Uterus (tissue), 4 donors: ENCODE measurements around the gene SLC27A2. TPM values are rescaled to one million over a fixed set of nuclear protein-coding genes. Genes with fewer than 3 reads are reported as not detected.
"Not testable (repeated sequence)": the region's sequence is repeated elsewhere in the genome, so short reads cannot be mapped to it uniquely, and the experiment has no call there.

Experiments
- DNase-seq, 2 donors: peaks; one replicate each; pipeline ENCODE4 v3.0.0-alpha.2; 2019 to 2020
- H3K27ac ChIP-seq, 2 donors: fragments of 200-600 bp; sonication (generic); 1 replicate in 1 of 2; 2 replicates in 1 of 2; pipeline ENCODE4 v1.5.1; 2016 to 2018
- H3K27me3 ChIP-seq, 2 donors: fragments of 200-600 bp; sonication (generic); one replicate each; pipeline ENCODE4 v1.5.1; 2018 to 2019; ENCODE audit warnings: control low read depth in 1 of 2
- H3K36me3 ChIP-seq, 2 donors: fragments of 200-600 bp; sonication (generic); one replicate each; pipeline ENCODE4 v1.5.1; 2019; ENCODE audit warnings: control low read depth in 1 of 2
- H3K4me1 ChIP-seq, 2 donors: fragments of 200-600 bp; sonication (generic); one replicate each; pipeline ENCODE4 v1.5.1; 2018 to 2019; ENCODE audit warnings: control low read depth in 1 of 2
- H3K4me3 ChIP-seq, 2 donors: fragments of 200-600 bp; sonication (generic); 1 replicate in 1 of 2; 2 replicates in 1 of 2; pipeline ENCODE4 v1.5.1; 2018 to 2019; ENCODE audit warnings: mild to moderate bottlenecking in 1 of 2
- H3K9me3 ChIP-seq, 2 donors: fragments of 200-600 bp; sonication (generic); one replicate each; pipeline ENCODE4 v1.5.1; 2019; ENCODE audit warnings: control low read depth in 1 of 2
- POLR2A ChIP-seq, 2 donors: fragments of 450-650 bp; IDR thresholded peaks; one replicate each; pipeline ENCODE4 v1.6.1; 2016; ENCODE audit warnings: antibody characterized with exemption in 2 of 2, mild to moderate bottlenecking in 1 of 2, moderate library complexity in 1 of 2
- intact Hi-C: fragments of 100-400 bp; cut with DNase I; formaldehyde crosslinking; loops from one replicate; pipeline ENCODE4 v1.15.1; 2023; ENCODE audit warnings: low total_unique reads
- total RNA-seq, 4 donors: library from RNA; depleted of rRNA in 3 of 4; stranded (reverse); fragments of >200 nt in 3 of 4; gene quantifications; one replicate each; pipeline versions ENCODE4 v1.1.0 to v1.2.4, GENCODE V29; 2014 to 2023
- TF ChIP-seq, protein P1 (sequence below), 4 experiments: fragments of 200-600 bp in 2 of 4; fragments of 450-650 bp in 2 of 4; sonication (generic) in 2 of 4; IDR thresholded peaks; one replicate each; pipeline ENCODE4 v1.5.1; 2016 to 2019; ENCODE audit warnings: antibody characterized with exemption in 4 of 4, mild to moderate bottlenecking in 2 of 4, moderate library complexity in 1 of 4
- donor health status: DM: yes; HTN: yes; CAD: no.

Gene SLC27A2
- 1 to 10 TPM in 1 of 4 donors, under 1 TPM in 1, not detected in 2; 0.27 to 1.7 TPM for total RNA-seq

DNA sequence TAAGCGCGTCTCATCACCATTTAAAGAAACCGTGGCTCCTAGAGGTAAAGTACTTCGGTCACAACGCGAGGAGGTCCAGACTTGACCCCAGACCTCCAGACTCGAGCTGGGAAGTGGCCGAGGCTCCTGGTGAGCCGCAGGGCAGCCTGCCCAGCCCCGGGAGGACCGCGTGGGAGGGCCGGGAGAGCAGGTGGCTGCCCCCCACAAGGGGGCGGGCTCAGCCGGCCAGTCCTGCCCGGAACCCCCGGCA lies at the start of gene SLC27A2:
TSS of gene SLC27A2 (plus strand) at position 228 of the 250 bp plus-strand sequence. CDS start 232 bp downstream, outside the sequence.
- intact Hi-C loops, result no loop called here
- H3K36me3 ChIP-seq, result no peaks in the 10 kb centered on the region
- no peak for DNase-seq
- H3K27me3 ChIP-seq, result no peaks in the 10 kb centered on the region
- no peak within 1 kb of the TSS for H3K27ac ChIP-seq
- H3K4me3 ChIP-seq, result peak within 1 kb of the TSS in 1 of 2 donors; percentile 37
- TF ChIP-seq POLR2A (IDR thresholded peaks at IDR 0.05), result no peak
- TF ChIP-seq, protein P1, sequence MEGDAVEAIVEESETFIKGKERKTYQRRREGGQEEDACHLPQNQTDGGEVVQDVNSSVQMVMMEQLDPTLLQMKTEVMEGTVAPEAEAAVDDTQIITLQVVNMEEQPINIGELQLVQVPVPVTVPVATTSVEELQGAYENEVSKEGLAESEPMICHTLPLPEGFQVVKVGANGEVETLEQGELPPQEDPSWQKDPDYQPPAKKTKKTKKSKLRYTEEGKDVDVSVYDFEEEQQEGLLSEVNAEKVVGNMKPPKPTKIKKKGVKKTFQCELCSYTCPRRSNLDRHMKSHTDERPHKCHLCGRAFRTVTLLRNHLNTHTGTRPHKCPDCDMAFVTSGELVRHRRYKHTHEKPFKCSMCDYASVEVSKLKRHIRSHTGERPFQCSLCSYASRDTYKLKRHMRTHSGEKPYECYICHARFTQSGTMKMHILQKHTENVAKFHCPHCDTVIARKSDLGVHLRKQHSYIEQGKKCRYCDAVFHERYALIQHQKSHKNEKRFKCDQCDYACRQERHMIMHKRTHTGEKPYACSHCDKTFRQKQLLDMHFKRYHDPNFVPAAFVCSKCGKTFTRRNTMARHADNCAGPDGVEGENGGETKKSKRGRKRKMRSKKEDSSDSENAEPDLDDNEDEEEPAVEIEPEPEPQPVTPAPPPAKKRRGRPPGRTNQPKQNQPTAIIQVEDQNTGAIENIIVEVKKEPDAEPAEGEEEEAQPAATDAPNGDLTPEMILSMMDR (IDR thresholded peaks at IDR 0.05), result peak in 1 of 4 experiments; percentile 7
- H3K4me1 ChIP-seq, result no peaks in the 10 kb centered on the region
- H3K9me3 ChIP-seq, result no peaks in the 10 kb centered on the region

DNA sequence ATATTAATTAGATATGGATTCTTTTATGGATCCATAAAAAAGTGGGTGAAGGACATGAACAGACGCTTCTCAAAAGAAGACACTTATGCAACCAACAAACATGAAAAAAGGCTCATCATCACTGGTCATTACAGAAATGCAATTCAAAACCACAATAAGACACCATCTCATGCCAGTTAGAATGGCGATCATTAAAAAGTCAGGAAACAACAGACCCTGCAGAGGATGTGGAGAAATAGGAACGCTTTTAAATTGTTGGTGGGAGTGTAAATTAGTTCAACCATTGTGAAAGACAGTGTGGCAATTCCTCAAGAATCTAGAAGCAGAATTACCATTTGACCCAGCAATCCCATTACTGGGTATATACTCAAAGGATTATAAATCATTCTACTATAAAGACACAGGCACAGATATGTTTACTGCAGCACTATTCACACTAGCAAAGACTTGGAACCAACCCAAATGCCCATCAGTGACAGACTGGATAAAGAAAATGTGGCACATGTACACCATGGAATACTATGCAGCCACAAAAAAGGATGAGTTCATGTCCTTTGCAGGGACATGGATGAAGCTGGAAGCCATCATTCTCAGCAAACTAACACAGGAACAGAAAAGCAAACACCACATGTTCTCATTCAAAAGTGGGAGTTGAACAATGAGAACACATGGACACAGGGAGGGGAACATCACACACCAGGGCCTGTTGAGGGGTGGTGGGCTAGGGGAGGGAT lies 49.6 kb upstream of the SLC27A2 start:
- DNase-seq, H3K4me3 ChIP-seq, intact Hi-C loops, H3K9me3 ChIP-seq, H3K27me3 ChIP-seq, H3K36me3 ChIP-seq, H3K27ac ChIP-seq, H3K4me1 ChIP-seq: not testable (repeated sequence)

DNA sequence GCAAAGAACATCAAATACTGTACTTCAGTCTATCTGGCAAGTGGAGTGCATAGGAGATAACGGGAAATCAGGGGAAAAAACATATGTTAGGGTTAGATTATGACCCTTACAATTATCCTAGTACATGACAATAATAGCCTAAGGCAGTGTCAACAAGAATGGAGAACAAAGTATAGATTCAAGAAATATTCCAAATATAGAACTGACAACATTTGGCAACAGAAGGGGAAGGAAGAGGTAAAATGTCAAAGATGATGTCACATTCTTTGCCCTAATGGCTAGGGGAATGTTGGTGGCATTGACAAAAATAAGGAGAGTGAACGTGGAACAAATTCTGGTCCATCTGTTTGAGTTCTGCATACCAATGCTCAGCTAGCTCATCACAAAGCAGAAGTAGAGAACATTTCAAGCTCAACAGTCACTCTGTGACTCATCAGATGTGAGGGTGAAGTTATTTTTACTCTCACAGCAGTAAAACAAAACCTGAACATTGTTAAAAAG lies 47.4 kb upstream of the SLC27A2 start:
- Histone ChIP-seq H3K36me3 (no peaks in the 10 kb centered on the region), H3K4me1 (no peaks in the 10 kb centered on the region), H3K4me3 (no peak overlapping the region), H3K9me3 (no peaks in the 10 kb centered on the region), H3K27ac (peak overlapping the region; percentile 59 to 78), H3K27me3 (no peaks in the 10 kb centered on the region)
- DNase-seq, result no peak
- intact Hi-C loops, result no loop called here
- TF ChIP-seq POLR2A (IDR thresholded peaks at IDR 0.05), result no peak
- TF ChIP-seq, protein P1 (IDR thresholded peaks at IDR 0.05), result no peak

DNA sequence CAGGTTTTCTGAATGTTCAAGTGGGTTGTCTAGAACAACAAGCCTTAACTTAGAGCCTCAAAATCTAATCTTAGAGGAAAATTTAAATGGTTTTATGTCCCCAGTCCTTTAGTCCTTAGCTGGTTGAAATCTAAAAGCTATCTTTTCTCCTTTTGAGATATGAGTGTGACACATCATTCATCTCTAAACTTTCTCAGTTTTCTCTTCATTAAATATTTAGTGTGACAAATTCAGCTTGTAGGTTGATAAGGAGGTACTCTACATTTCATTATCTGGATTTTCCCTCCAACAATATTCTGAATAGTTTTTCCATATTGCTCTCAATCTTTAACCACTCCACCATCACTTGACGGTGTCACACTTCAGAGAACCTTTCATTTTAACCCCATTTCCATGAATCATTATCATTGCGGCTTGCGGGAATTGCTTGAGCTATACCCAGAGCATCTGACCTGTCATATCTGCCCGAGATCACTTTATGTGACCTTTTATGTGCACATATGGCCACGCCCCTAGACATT lies 46.9 kb upstream of the SLC27A2 start:
- TF ChIP-seq POLR2A (IDR thresholded peaks at IDR 0.05), result no peak
- TF ChIP-seq, protein P1 (IDR thresholded peaks at IDR 0.05), result no peak
- DNase-seq, result no peak
- Histone ChIP-seq H3K36me3 (no peaks in the 10 kb centered on the region), H3K27ac (peak overlapping the region; percentile 59 to 78), H3K4me3 (no peak overlapping the region), H3K27me3 (no peaks in the 10 kb centered on the region), H3K4me1 (no peaks in the 10 kb centered on the region), H3K9me3 (no peaks in the 10 kb centered on the region)
- intact Hi-C loops, result no loop called here

DNA sequence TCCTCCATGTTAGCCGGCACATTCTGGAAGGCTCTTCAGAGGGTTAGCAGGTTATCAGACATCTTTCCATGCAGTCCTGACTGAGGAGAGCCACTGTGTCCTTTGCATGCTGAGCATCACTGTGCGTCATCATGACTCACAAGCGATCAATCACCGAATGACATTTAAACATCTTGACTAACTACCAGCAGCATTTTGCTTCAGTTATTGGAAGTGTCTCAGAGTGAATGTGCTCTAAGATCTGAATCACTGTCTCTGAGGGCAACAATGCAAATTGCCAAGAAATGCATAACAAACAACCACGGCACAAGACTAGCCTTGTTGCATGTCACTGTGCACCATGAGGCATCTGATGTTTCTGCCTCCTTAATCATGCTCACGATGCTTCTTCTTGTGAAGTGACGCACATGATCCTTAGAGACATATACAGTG lies 44.6 kb upstream of the SLC27A2 start:
- intact Hi-C loops, result no loop called here

More for the DNA sequence above, 44.6 kb upstream of the SLC27A2 start:
- H3K9me3 ChIP-seq, result no peaks in the 10 kb centered on the region
- no peak for DNase-seq
- no peaks in the 10 kb centered on the region for H3K36me3 ChIP-seq
- no peak overlapping the region for H3K4me3 ChIP-seq
- peak overlapping the region in 1 of 2 donors; percentile 78 for H3K27ac ChIP-seq
- TF ChIP-seq, protein P1 (IDR thresholded peaks at IDR 0.05), result no peak
- TF ChIP-seq POLR2A (IDR thresholded peaks at IDR 0.05), result no peak
- no peaks in the 10 kb centered on the region for H3K27me3 ChIP-seq
- H3K4me1 ChIP-seq, result no peaks in the 10 kb centered on the region
